Renal cortical epithelial cell (primary cell): ENCODE results near the gene USP13. TPM values are rescaled to one million over a fixed set of nuclear protein-coding genes. Genes with fewer than 3 reads are reported as not detected.

Experiments used
- DNase-seq: peaks from one replicate; pipeline ENCODE4 v3.0.0-alpha.2; 2011; ENCODE audit warnings: low read depth
- total RNA-seq: library from RNA; depleted of rRNA; stranded (reverse); fragments of >200 nt; gene quantifications from 2 replicates; pipeline ENCODE4 v1.2.3, GENCODE V29; 2014

USP13 gene
- total RNA-seq, 1 donor from 2014 or later, result 14.8 TPM

GRCh38 chr3:179697736-179698332, 45.0 kb downstream of the USP13 start:
- DNase-seq, result no peak

GRCh38 chr3:179700716-179701115, 47.9 kb downstream of the USP13 start:
- DNase-seq, result no peak

- no peak for DNase-seq
Measured at GRCh38 chr3:179701176-179701827, 48.5 kb downstream of the USP13 start.

DNA sequence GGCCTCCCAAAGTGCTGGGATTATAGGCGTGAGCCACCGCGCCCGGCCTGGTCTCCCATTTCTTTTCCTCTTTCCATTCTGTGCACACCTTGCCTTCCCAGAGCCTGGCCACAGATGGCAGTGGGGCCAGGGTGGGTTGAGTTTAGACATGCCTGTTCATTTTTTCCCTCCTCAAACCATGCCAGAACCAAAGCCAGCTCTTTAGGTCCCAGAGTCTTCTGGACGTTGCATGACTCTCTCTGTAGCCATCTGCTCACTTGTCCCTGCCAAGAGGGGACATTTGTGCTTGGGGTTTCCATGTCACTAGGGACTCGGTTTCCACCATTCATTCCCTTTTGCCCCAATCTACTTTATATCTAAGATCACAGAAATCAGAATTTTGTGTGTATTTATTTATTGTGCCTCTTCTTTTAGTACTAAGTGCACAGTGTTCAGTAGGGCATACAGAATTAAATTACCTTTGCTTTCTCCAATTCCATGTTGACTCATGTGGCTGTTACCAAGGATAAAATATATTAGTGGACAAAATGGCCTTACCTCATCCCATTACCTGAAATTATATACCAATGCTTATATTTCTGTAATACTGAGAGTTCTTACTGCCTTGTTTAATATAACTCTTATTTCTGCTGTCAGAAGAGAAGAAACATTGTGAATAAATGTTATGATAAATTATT, 49.6 kb downstream of the USP13 start:
- no peak for DNase-seq

GRCh38 chr3:179703816-179704215, 51.0 kb downstream of the USP13 start:
- DNase-seq, result no peak

DNA sequence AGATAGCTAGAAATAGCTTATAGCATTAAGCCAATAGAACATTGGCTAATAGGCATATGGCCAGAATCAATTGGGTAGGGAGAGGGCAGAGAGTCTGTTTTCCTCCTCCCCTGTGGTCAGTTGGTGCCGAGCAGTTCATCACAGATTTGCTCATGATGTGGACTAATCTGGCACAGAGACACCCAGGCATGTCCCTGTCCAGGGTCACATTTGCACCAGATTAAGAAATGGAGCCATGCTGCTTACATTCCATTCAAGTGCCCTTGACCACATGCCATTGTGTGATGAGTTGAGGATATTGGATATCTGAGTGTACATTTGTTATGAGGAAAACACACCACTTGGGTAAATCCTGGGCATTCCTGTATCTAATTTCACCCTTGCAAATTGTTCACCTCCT, 53.4 kb downstream of the USP13 start:
- DNase-seq, result peak; percentile 25

- no peak for DNase-seq
Measured at GRCh38 chr3:179710079-179710478, 57.2 kb downstream of the USP13 start.

DNA sequence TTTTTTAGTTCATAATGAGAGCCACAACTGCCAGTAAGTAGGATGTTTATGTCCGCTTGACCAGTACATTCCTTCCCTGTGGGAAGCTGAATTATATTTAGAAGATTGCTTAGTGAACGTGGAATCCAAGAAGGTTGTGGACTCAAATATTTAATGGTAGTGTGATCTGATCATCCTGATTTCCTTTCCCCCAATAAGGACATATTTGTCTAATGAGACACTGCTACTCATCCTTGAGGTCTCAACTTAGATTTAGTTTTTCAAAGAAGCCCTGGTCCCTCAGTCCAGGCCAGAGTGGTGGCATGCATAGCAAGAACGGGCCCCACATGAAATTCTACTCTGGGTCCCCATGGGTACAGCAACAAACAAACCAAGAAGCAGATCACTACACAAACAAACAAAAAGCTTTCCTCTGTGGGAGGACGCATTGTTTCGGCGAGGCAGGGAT, 60.8 kb downstream of the USP13 start:
- DNase-seq, result peak; percentile 33

GRCh38 chr3:179715582-179715981, 62.7 kb downstream of the USP13 start:
- DNase-seq, result no peak

GRCh38 chr3:179716226-179716625, 63.4 kb downstream of the USP13 start:
- peak; percentile 93 for DNase-seq

DNA sequence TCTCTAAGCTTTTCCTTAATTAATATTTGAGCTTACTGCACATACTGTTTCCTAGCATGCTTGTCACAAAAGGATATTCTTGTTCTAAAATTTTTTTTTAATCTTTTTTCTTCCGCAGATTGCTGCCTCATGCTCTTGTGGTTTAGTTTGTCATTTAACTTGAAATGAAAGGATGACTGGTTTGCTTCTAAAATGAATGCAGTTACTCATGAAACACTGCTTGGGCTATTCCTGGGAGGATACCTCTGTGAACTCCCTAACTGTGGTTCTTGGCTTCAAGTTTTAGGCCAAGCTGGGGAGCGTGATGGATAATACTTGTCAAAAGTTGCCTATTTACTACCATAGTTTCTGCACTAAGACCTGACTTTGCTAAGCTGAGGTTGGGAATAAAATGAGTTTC, 64.0 kb downstream of the USP13 start:
- DNase-seq, result peak; percentile 92

- no peak for DNase-seq
Measured at GRCh38 chr3:179717219-179717618, 64.4 kb downstream of the USP13 start.

DNA sequence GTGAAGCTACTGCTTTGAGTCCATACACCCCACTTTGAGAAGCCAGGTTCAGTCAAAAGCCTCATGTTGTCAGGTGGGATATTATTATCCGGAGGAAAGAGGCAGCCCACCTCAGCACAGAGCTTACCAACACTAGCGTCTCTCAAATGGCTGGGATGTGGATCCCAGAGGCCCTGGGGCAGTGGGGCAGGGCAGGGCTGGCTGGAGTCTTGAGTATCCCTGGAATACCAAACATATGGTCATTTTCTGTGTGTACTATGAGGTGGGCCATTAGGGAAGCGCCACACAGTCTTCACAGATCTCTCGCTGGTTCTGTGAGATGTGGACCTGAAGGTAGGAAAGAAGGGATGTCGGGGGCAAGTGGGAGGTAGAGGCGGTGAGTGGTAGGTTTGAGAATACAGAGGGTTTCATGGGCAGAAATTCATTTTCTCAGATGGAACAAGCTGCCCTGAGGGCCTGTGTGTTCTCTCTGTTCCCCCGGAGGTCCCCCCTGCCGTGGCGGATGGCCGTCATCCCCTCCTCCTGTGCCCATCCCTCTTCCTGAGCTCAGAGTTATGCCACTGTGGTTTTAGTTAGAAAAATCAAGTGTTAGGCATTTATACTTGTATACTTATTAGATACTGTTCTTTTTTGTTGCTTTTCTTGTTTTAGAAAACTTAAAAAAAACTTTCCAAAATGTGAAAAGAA, 66.4 kb downstream of the USP13 start:
- DNase-seq, result no peak

GRCh38 chr3:179720196-179720595, 67.4 kb downstream of the USP13 start:
- DNase-seq, result no peak

GRCh38 chr3:179723617-179724016, 70.8 kb downstream of the USP13 start:
- no peak for DNase-seq

GRCh38 chr3:179726075-179726699, 73.3 kb downstream of the USP13 start:
- DNase-seq, result no peak

DNA sequence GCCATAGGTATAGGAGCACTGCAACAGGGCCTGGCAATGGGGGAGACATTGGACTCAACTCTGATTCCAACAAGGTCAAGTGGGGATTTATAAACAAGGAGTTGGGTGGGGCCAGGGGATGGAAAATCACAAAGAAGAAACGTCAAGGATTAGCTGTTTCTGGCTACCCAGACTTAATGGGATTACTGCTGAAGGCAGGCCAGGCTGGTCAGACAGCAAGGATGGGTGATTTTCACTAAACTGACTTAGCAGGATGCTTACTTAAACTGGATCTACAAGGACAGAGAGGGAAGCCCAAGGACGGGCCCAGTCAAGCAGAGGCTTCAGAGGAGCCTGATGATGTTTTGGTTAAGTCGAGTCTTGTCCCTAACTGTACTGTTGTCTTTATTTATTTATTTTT, 76.2 kb downstream of the USP13 start:
- DNase-seq, result no peak

GRCh38 chr3:179729981-179730380, 77.1 kb downstream of the USP13 start:
- no peak for DNase-seq

GRCh38 chr3:179730506-179730905, 77.7 kb downstream of the USP13 start:
- DNase-seq, result no peak

DNA sequence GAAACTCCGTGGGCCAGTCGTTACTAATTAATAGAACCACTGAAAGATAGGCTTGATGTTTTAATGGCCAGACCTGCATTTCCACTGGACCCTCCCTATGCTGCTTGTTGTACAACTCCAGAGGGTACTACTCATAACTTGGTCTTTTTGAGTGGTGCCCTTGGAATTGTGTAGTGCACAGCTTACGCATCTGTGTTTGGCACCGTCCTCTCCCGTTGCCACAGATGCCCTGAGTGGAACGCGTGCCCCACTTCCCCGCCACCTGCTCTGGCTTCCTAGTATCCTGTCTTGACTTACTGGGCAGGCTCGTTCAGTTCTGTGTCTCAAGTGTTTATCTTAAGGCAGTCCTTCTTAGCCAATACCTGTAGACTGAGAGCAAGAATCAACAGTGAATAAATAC, 78.7 kb downstream of the USP13 start:
- peak; percentile 13 for DNase-seq

GRCh38 chr3:179732661-179733348, 80.0 kb downstream of the USP13 start:
- no peak for DNase-seq

DNA sequence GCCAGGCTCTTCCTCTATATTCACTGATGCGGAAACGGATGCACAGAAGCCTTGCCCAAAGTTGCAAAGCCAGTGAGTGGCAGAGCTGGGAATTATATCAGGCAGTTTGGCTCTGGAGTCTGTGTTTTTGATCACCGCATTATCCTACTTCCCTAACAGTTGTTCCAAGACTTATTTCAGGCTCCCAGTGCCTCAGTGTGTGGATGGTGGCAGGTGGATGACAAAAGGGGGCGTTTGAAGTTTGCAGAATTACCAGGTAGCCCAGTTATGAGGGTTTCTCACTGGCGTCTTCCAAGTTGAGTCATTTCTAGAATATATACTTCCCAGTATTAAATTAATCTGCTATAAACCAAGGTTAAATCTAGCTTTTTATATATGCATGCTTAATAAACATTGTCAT, 81.0 kb downstream of the USP13 start:
- no peak for DNase-seq
